ENCODE results near the gene ACTR6.
A peak's percentile ranks its signal among the peaks of the same experiment; 100 is the strongest.
"Not testable (repeated sequence)": the region's sequence is repeated elsewhere in the genome, so short reads cannot be mapped to it uniquely, and the experiment has no call there.

The ACTR6 gene

DNA sequence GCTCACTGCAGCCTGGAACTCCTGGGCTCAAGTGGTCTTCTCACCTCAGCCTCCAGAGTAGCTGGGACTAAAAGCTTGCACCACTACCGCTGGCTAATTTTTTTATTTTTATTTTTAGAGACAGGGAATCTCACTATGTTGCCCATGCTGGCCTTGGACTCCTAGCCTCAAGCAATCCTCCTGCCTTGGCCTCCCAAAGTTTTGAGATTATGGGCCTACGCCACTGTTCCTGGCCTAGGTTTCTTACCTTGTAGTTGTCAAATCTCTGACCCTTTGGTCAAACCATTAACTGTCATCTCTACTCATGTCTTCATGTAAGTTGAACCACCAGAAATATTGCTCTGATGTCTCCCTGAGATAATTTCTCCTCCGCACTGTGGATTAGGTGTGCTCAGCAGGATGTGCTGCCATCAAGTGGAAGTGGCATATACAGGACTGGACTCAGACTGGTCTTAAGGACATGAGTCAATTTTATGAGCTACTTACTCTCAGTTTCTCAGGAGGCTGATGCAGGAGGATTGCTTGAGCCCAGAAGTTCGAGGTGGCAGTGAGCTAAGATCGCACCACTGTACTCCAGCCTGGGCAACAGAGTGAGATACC lies 28.5 kb downstream of the ACTR6 start:
- H2AFZ ChIP-seq (ENCODE audit: low read length) = no peak overlapping the region
- H3F3A ChIP-seq (ENCODE audit: insufficient read depth, low read length) = no peaks in the 10 kb centered on the region
- no peak overlapping the region for H3K9ac ChIP-seq (ENCODE audit: low read length)
- no peak overlapping the region for H3K27ac ChIP-seq (ENCODE audit: low read depth, low read length, poor library complexity, severe bottlenecking)
- no peaks in the 10 kb centered on the region for H3K9me3 ChIP-seq (ENCODE audit: low read length)
- peaks cover 19% of the 10 kb centered on the region for H3K36me3 ChIP-seq (ENCODE audit: insufficient read depth, low read length)
- H4K20me1 ChIP-seq (ENCODE audit: insufficient read depth, low read length) = no peaks in the 10 kb centered on the region
- no peak overlapping the region for H3K4me3 ChIP-seq (ENCODE audit: low read depth, low read length, poor library complexity, severe bottlenecking)
- H3K79me2 ChIP-seq (ENCODE audit: insufficient read depth, low read length) = no peaks in the 10 kb centered on the region
- H3K9me2 ChIP-seq (ENCODE audit: low read depth, low read length) = no peaks in the 10 kb centered on the region
- TF ChIP-seq, protein P1, sequence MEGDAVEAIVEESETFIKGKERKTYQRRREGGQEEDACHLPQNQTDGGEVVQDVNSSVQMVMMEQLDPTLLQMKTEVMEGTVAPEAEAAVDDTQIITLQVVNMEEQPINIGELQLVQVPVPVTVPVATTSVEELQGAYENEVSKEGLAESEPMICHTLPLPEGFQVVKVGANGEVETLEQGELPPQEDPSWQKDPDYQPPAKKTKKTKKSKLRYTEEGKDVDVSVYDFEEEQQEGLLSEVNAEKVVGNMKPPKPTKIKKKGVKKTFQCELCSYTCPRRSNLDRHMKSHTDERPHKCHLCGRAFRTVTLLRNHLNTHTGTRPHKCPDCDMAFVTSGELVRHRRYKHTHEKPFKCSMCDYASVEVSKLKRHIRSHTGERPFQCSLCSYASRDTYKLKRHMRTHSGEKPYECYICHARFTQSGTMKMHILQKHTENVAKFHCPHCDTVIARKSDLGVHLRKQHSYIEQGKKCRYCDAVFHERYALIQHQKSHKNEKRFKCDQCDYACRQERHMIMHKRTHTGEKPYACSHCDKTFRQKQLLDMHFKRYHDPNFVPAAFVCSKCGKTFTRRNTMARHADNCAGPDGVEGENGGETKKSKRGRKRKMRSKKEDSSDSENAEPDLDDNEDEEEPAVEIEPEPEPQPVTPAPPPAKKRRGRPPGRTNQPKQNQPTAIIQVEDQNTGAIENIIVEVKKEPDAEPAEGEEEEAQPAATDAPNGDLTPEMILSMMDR (IDR thresholded peaks at IDR 0.05; ENCODE audit: low read length) = peak; percentile 27; the same call in 1 of the 2 replicates
- TF ChIP-seq EZH2 (IDR thresholded peaks at IDR 0.05; ENCODE audit: borderline replicate concordance, low read length) = no peak
- H3K4me1 ChIP-seq (ENCODE audit: insufficient read depth, low read length, severe bottlenecking) = no peaks in the 10 kb centered on the region
- no peaks in the 10 kb centered on the region for H3K27me3 ChIP-seq (ENCODE audit: insufficient read depth, low read length)
- no peak overlapping the region for H3K4me2 ChIP-seq (ENCODE audit: low read length)

DNA sequence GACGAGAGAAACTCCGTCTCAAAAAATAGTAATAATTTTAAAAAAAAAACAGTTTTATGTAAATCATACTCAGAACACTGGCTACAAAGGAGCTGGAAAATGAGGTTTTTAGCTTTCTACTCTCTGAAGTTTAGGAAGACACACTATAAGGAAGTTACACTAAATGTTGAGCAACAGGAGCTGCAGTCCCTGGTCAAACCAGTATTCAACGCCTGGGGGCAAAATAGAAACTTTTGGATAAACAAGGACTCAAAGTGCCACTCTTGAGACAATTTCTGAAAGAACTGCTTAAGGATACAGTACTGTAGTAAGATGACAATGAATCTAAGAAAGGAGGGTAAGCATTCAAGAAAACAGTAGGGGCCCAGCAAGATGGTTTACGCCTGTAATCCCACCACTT lies 29.3 kb downstream of the ACTR6 start:
- no peak for TF ChIP-seq EZH2 (IDR thresholded peaks at IDR 0.05; ENCODE audit: borderline replicate concordance, low read length)
- TF ChIP-seq, protein P1 (IDR thresholded peaks at IDR 0.05; ENCODE audit: low read length) = no peak

DNA sequence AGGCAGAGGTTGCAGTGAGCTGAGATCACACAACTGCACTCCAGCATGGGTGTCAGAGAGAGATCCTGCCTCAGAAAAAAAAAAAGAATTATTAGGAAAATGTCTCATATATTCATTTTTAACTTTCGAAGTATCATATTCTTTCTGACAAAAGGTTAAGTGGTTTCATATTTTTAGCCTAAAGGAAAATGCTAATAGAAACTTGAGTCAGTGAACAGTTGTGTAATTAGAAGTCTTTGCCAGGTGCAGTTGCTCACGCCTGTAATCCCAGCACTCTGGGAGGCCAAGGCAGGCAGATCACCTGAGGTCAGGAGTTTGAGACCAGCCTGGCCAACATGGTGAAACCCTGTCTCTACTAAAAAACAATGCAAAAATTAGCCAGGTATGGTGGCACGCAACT lies 31.3 kb downstream of the ACTR6 start:
- not testable (repeated sequence) for H2AFZ ChIP-seq (ENCODE audit: low read length); H3K9ac ChIP-seq (ENCODE audit: low read length); H4K20me1 ChIP-seq (ENCODE audit: insufficient read depth, low read length); H3F3A ChIP-seq (ENCODE audit: insufficient read depth, low read length); H3K27ac ChIP-seq (ENCODE audit: low read depth, low read length, poor library complexity, severe bottlenecking); H3K4me3 ChIP-seq (ENCODE audit: low read depth, low read length, poor library complexity, severe bottlenecking); H3K9me2 ChIP-seq (ENCODE audit: low read depth, low read length); H3K36me3 ChIP-seq (ENCODE audit: insufficient read depth, low read length); H3K9me3 ChIP-seq (ENCODE audit: low read length); H3K27me3 ChIP-seq (ENCODE audit: insufficient read depth, low read length); H3K4me2 ChIP-seq (ENCODE audit: low read length); H3K4me1 ChIP-seq (ENCODE audit: insufficient read depth, low read length, severe bottlenecking); H3K79me2 ChIP-seq (ENCODE audit: insufficient read depth, low read length)

More for the DNA sequence above, 29.3 kb downstream of the ACTR6 start:
- H3K79me2 ChIP-seq (ENCODE audit: insufficient read depth, low read length) = no peaks in the 10 kb centered on the region
- no peak overlapping the region for H3K27ac ChIP-seq (ENCODE audit: low read depth, low read length, poor library complexity, severe bottlenecking)
- no peak overlapping the region for H3K4me2 ChIP-seq (ENCODE audit: low read length)
- no peaks in the 10 kb centered on the region for H3K9me2 ChIP-seq (ENCODE audit: low read depth, low read length)
- H3K4me3 ChIP-seq (ENCODE audit: low read depth, low read length, poor library complexity, severe bottlenecking) = no peak overlapping the region
- no peaks in the 10 kb centered on the region for H4K20me1 ChIP-seq (ENCODE audit: insufficient read depth, low read length)
- H3K9me3 ChIP-seq (ENCODE audit: low read length) = no peaks in the 10 kb centered on the region
- no peaks in the 10 kb centered on the region for H3F3A ChIP-seq (ENCODE audit: insufficient read depth, low read length)
- no peaks in the 10 kb centered on the region for H3K4me1 ChIP-seq (ENCODE audit: insufficient read depth, low read length, severe bottlenecking)
- peaks cover 12% of the 10 kb centered on the region for H3K36me3 ChIP-seq (ENCODE audit: insufficient read depth, low read length)
- no peak overlapping the region for H2AFZ ChIP-seq (ENCODE audit: low read length)
- H3K27me3 ChIP-seq (ENCODE audit: insufficient read depth, low read length) = no peaks in the 10 kb centered on the region
- H3K9ac ChIP-seq (ENCODE audit: low read length) = no peak overlapping the region

- no peaks in the 10 kb centered on the region for H4K20me1 ChIP-seq (ENCODE audit: insufficient read depth, low read length)
- no peak overlapping the region for H3K4me2 ChIP-seq (ENCODE audit: low read length)
- H3K9me2 ChIP-seq (ENCODE audit: low read depth, low read length) = no peaks in the 10 kb centered on the region
- H3K79me2 ChIP-seq (ENCODE audit: insufficient read depth, low read length) = no peaks in the 10 kb centered on the region
- no peak overlapping the region for H2AFZ ChIP-seq (ENCODE audit: low read length)
- no peak for TF ChIP-seq EZH2 (IDR thresholded peaks at IDR 0.05; ENCODE audit: borderline replicate concordance, low read length)
- TF ChIP-seq, protein P1 (IDR thresholded peaks at IDR 0.05; ENCODE audit: low read length) = no peak
- no peaks in the 10 kb centered on the region for H3F3A ChIP-seq (ENCODE audit: insufficient read depth, low read length)
- no peak overlapping the region for H3K9ac ChIP-seq (ENCODE audit: low read length)
- no peaks in the 10 kb centered on the region for H3K4me1 ChIP-seq (ENCODE audit: insufficient read depth, low read length, severe bottlenecking)
- H3K27me3 ChIP-seq (ENCODE audit: insufficient read depth, low read length) = no peaks in the 10 kb centered on the region
- H3K9me3 ChIP-seq (ENCODE audit: low read length) = no peaks in the 10 kb centered on the region
- no peak overlapping the region for H3K4me3 ChIP-seq (ENCODE audit: low read depth, low read length, poor library complexity, severe bottlenecking)
- no peak overlapping the region for H3K27ac ChIP-seq (ENCODE audit: low read depth, low read length, poor library complexity, severe bottlenecking)
- H3K36me3 ChIP-seq (ENCODE audit: insufficient read depth, low read length) = no peaks in the 10 kb centered on the region
Measured at GRCh38 chr12:100234166-100234565, 33.6 kb downstream of the ACTR6 start.
